ENCODE results near the gene DENND1A.

The DENND1A gene

DNA sequence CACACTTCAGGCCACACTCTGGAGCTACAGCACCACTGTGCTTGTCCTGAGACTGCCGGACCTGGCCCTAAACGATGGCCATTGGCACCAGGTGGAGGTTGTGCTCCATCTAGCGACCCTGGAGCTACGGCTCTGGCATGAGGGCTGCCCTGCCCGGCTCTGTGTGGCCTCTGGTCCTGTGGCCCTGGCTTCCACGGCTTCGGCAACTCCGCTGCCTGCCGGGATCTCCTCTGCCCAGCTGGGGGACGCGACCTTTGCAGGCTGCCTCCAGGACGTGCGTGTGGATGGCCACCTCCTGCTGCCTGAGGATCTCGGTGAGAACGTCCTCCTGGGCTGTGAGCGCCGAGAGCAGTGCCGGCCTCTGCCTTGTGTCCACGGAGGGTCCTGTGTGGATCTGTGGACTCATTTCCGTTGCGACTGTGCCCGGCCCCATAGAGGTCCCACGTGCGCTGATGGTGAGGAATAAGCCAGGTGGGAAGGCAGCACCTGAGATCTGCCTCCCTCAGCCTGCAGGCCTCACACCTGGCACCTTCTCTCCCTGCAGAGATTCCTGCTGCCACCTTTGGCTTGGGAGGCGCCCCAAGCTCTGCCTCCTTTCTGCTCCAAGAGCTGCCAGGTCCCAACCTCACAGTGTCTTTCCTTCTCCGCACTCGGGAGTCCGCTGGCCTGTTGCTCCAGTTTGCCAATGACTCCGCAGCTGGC lies 559.2 kb downstream of the DENND1A start:
- H3K9me3 ChIP-seq (ENCODE audit: control insufficient read depth in 2 of 2, low read length in 2 of 2): no peaks in the 10 kb centered on the region
- H3K27ac ChIP-seq (ENCODE audit: low read length): no peak overlapping the region
- H3K27me3 ChIP-seq (ENCODE audit: control insufficient read depth in 1 of 2, insufficient read depth in 2 of 2, low read length in 2 of 2): peaks cover 43 to 48% of the 10 kb centered on the region in 2 donors
- no peak overlapping the region for H3K9ac ChIP-seq (ENCODE audit: low read length in 2 of 2)
- H3K4me3 ChIP-seq (ENCODE audit: low read length in 2 of 2): no peak overlapping the region
- H3K4me1 ChIP-seq (ENCODE audit: control insufficient read depth, insufficient read depth, low read length): peaks cover 7% of the 10 kb centered on the region
- no peaks in the 10 kb centered on the region for H3K36me3 ChIP-seq (ENCODE audit: control insufficient read depth in 2 of 2, insufficient read depth in 2 of 2, low read length in 2 of 2)

DNA sequence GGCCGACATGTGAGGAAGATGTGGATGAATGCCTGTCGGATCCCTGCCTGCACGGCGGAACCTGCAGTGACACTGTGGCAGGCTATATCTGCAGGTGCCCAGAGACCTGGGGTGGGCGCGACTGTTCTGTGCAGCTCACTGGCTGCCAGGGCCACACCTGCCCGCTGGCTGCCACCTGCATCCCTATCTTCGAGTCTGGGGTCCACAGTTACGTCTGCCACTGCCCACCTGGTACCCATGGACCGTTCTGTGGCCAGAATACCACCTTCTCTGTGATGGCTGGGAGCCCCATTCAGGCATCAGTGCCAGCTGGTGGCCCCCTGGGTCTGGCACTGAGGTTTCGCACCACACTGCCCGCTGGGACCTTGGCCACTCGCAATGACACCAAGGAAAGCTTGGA lies 559.8 kb downstream of the DENND1A start:
- Histone ChIP-seq H3K9ac (ENCODE audit: low read length in 2 of 2) (no peak overlapping the region), H3K27ac (ENCODE audit: low read length) (no peak overlapping the region), H3K4me3 (ENCODE audit: low read length in 2 of 2) (no peak overlapping the region), H3K36me3 (ENCODE audit: control insufficient read depth in 2 of 2, insufficient read depth in 2 of 2, low read length in 2 of 2) (no peaks in the 10 kb centered on the region), H3K9me3 (ENCODE audit: control insufficient read depth in 2 of 2, low read length in 2 of 2) (no peaks in the 10 kb centered on the region), H3K27me3 (ENCODE audit: control insufficient read depth in 1 of 2, insufficient read depth in 2 of 2, low read length in 2 of 2) (peaks cover 43 to 48% of the 10 kb centered on the region in 2 donors), H3K4me1 (ENCODE audit: control insufficient read depth, insufficient read depth, low read length) (peaks cover 3% of the 10 kb centered on the region)

DNA sequence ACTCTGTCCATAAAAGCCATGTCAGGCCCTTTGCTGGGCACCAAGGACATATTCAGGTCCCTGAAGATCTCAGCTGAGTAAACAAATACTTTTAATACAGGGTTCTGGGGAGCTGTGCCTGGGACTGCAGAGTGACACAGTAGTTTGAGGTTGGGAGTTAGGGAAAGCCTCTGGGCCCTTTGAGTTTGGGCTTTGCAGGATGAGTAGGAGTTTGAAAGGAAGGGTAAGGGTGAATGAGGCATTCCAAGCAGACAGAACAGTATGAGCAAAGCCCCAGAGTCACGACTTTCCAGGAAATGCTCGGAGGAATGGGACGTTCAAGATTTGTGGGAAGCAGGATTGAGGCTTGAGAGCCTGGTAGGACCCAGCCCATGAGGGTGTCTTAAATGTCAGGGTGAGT lies 560.6 kb downstream of the DENND1A start:
- Histone ChIP-seq H3K36me3 (ENCODE audit: control insufficient read depth in 2 of 2, insufficient read depth in 2 of 2, low read length in 2 of 2) (no peaks in the 10 kb centered on the region), H3K4me1 (ENCODE audit: control insufficient read depth, insufficient read depth, low read length) (peaks cover 3% of the 10 kb centered on the region), H3K9me3 (ENCODE audit: control insufficient read depth in 2 of 2, low read length in 2 of 2) (no peaks in the 10 kb centered on the region), H3K9ac (ENCODE audit: low read length in 2 of 2) (no peak overlapping the region), H3K4me3 (ENCODE audit: low read length in 2 of 2) (no peak overlapping the region), H3K27me3 (ENCODE audit: control insufficient read depth in 1 of 2, insufficient read depth in 2 of 2, low read length in 2 of 2) (peaks cover 38 to 43% of the 10 kb centered on the region in 2 donors), H3K27ac (ENCODE audit: low read length) (no peak overlapping the region)

DNA sequence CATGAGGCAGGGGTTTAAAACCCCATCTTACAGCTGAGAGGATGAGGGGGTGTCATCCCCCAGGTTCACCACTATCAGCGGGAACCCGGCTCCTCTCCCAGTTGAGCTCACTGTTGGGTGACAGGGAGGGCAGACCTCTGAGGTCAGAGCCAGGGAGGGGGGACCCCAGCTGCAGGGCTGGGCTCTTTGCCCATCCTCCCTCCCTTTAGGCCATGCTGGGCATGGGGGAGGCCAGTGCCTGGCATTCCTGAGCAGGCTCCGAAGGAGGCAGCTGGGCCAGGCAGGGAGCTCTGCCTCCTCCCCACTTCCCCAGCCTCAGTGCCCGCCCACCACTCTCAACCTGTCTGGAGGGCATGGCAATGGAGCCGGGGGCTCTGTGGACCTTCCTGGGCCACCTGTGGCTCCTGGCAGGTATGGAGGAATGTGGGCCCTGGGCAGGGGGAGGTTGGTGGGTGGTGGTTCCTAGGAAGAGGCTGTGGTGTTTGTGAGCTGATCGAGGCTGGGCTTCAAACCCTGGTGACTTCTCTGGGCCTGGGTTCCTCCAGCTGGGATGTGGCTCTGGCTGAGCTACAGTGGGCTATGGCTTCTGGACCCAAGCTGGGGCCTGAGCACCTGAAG lies 561.3 kb downstream of the DENND1A start:
- Histone ChIP-seq H3K27ac (ENCODE audit: low read length) (no peak overlapping the region), H3K9ac (ENCODE audit: low read length in 2 of 2) (no peak overlapping the region), H3K9me3 (ENCODE audit: control insufficient read depth in 2 of 2, low read length in 2 of 2) (no peaks in the 10 kb centered on the region), H3K4me3 (ENCODE audit: low read length in 2 of 2) (no peak overlapping the region), H3K27me3 (ENCODE audit: control insufficient read depth in 1 of 2, insufficient read depth in 2 of 2, low read length in 2 of 2) (peaks cover 34 to 36% of the 10 kb centered on the region in 2 donors), H3K36me3 (ENCODE audit: control insufficient read depth in 2 of 2, insufficient read depth in 2 of 2, low read length in 2 of 2) (no peaks in the 10 kb centered on the region), H3K4me1 (ENCODE audit: control insufficient read depth, insufficient read depth, low read length) (peaks cover 1% of the 10 kb centered on the region)

DNA sequence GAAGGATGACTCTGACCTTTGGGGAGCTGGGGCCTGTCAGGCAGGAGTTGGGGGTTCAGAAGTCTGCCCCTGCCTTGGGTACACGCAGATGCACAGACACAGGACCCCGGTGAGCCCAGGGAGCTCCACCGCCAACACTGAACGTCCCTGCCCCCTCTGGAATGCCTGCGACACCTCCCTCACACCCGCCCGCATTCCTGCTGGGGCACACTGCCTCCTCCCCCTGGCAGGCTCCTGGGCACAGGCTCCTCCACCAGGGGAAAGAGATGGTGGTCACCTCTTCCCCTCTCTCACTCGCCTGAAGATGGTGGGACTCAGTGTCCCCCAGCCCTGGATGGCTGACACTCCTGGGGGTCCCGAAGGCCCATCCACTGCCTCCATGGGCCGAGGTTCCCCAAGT lies 561.9 kb downstream of the DENND1A start:
- Histone ChIP-seq H3K4me3 (ENCODE audit: low read length in 2 of 2) (no peak overlapping the region), H3K36me3 (ENCODE audit: control insufficient read depth in 2 of 2, insufficient read depth in 2 of 2, low read length in 2 of 2) (no peaks in the 10 kb centered on the region), H3K27ac (ENCODE audit: low read length) (no peak overlapping the region), H3K9me3 (ENCODE audit: control insufficient read depth in 2 of 2, low read length in 2 of 2) (no peaks in the 10 kb centered on the region), H3K9ac (ENCODE audit: low read length in 2 of 2) (no peak overlapping the region), H3K4me1 (ENCODE audit: control insufficient read depth, insufficient read depth, low read length) (no peaks in the 10 kb centered on the region), H3K27me3 (ENCODE audit: control insufficient read depth in 1 of 2, insufficient read depth in 2 of 2, low read length in 2 of 2) (peaks cover 30 to 34% of the 10 kb centered on the region in 2 donors)

DNA sequence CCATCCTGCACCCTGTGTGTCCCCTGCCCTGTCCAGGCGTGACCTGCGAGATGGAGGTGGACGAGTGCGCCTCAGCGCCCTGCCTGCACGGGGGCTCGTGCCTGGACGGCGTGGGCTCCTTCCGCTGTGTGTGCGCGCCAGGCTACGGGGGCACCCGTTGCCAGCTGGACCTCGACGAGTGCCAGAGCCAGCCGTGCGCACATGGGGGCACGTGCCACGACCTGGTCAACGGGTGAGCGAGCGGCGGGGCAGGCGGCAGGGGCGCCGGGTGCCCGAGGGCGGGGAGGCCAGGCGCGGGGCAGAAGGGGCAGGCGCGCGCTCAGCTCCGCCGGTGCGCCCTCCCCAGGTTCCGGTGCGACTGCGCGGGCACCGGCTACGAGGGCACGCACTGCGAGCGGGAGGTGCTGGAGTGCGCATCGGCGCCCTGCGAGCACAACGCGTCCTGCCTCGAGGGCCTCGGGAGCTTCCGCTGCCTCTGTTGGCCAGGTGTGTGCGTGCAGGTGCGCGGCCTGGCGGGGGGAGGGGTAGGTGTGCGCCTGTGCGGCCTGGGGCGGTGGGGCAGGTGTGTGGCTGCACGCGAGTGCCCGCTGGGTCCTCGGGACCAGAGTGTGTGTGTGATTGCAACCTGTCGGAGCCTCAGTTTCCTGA lies 563.9 kb downstream of the DENND1A start:
- Histone ChIP-seq H3K27me3 (ENCODE audit: control insufficient read depth in 1 of 2, insufficient read depth in 2 of 2, low read length in 2 of 2) (peaks cover 12 to 19% of the 10 kb centered on the region in 2 donors), H3K9me3 (ENCODE audit: control insufficient read depth in 2 of 2, low read length in 2 of 2) (no peaks in the 10 kb centered on the region), H3K27ac (ENCODE audit: low read length) (no peak overlapping the region), H3K9ac (ENCODE audit: low read length in 2 of 2) (no peak overlapping the region), H3K36me3 (ENCODE audit: control insufficient read depth in 2 of 2, insufficient read depth in 2 of 2, low read length in 2 of 2) (no peaks in the 10 kb centered on the region), H3K4me3 (ENCODE audit: low read length in 2 of 2) (no peak overlapping the region), H3K4me1 (ENCODE audit: control insufficient read depth, insufficient read depth, low read length) (no peaks in the 10 kb centered on the region)

DNA sequence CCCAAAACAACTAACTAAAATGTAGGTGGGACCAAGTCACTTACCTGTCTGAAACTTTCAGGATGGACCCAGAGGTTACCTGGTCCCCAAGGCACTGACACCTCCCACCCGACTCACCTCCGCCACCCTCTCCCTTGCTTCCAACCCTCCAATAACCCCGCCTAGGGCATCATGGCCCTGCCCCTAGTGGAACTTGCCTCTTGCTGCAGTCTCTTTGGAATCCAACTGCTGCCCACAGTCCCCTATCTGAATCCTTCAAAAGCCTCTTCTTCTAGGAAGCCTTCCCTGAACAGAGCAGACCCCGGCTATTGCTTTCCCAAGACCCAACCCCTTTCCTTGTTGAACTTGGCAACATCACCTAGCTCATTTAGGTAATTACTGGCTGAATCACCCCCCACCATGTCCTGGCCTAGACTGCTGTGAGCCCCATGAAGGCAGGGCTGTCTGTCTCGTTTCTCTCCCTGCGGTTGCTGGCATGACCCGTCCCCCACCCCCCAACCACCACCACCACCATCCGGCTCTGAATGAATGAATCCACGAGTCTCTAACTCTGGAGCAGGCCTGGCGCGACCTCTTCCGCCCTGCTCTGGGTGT lies 564.5 kb downstream of the DENND1A start:
- H3K4me3 ChIP-seq (ENCODE audit: low read length in 2 of 2): no peak overlapping the region
- no peaks in the 10 kb centered on the region for H3K4me1 ChIP-seq (ENCODE audit: control insufficient read depth, insufficient read depth, low read length)
- no peaks in the 10 kb centered on the region for H3K9me3 ChIP-seq (ENCODE audit: control insufficient read depth in 2 of 2, low read length in 2 of 2)
- H3K36me3 ChIP-seq (ENCODE audit: control insufficient read depth in 2 of 2, insufficient read depth in 2 of 2, low read length in 2 of 2): no peaks in the 10 kb centered on the region
- H3K27me3 ChIP-seq (ENCODE audit: control insufficient read depth in 1 of 2, insufficient read depth in 2 of 2, low read length in 2 of 2): peaks cover 6 to 16% of the 10 kb centered on the region in 2 donors
- H3K9ac ChIP-seq (ENCODE audit: low read length in 2 of 2): no peak overlapping the region
- H3K27ac ChIP-seq (ENCODE audit: low read length): no peak overlapping the region

DNA sequence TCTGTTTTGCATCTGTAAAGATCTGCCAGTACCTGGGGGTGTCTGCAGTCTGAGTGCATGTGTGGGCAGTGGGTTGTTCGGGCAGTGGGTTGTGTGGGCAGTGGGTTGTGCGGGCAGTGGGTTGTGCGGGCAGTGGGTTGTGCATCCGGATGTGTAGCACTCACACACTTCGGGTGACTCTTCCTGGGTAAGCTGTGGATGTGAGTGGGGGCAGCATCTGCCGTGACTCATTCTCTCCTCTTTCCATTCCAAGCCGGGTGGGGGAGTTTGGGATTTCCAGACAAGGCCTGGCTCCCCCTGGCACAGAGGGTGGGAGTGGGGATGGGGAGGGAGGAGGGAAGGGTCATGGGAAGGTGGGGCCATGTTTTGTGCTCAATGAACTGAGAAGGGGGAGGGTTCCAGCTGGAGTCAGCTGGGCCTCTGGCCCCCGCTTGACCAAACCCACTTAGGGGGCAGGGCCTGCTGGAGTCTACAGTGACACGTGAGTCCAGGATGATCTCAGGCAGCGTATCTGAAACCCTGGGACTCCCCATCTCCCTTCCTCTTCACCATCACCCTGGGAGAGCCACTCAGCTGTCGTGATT lies 565.6 kb downstream of the DENND1A start:
- H3K27me3 ChIP-seq (ENCODE audit: control insufficient read depth in 1 of 2, insufficient read depth in 2 of 2, low read length in 2 of 2): peaks cover 4 to 13% of the 10 kb centered on the region in 2 donors
- H3K4me1 ChIP-seq (ENCODE audit: control insufficient read depth, insufficient read depth, low read length): no peaks in the 10 kb centered on the region
- no peaks in the 10 kb centered on the region for H3K36me3 ChIP-seq (ENCODE audit: control insufficient read depth in 2 of 2, insufficient read depth in 2 of 2, low read length in 2 of 2)
- no peak overlapping the region for H3K9ac ChIP-seq (ENCODE audit: low read length in 2 of 2)
- H3K27ac ChIP-seq (ENCODE audit: low read length): no peak overlapping the region
- H3K9me3 ChIP-seq (ENCODE audit: control insufficient read depth in 2 of 2, low read length in 2 of 2): no peaks in the 10 kb centered on the region
- H3K4me3 ChIP-seq (ENCODE audit: low read length in 2 of 2): no peak overlapping the region

DNA sequence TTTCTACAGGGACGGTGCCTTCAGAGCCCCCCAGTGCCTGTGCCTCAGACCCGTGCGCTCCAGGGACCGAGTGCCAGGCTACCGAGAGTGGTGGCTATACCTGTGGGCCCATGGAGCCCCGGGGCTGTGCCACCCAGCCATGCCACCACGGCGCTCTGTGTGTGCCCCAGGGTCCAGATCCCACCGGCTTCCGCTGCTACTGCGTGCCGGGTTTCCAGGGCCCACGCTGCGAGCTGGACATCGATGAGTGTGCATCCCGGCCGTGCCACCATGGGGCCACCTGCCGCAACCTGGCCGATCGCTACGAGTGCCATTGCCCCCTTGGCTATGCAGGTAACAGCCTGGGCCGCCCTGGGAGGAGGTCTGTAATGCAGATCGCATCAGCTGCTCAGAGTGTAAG lies 567.1 kb downstream of the DENND1A start:
- Histone ChIP-seq H3K27me3 (ENCODE audit: control insufficient read depth in 1 of 2, insufficient read depth in 2 of 2, low read length in 2 of 2) (no peaks in the 10 kb centered on the region), H3K4me1 (ENCODE audit: control insufficient read depth, insufficient read depth, low read length) (no peaks in the 10 kb centered on the region), H3K36me3 (ENCODE audit: control insufficient read depth in 2 of 2, insufficient read depth in 2 of 2, low read length in 2 of 2) (no peaks in the 10 kb centered on the region), H3K9ac (ENCODE audit: low read length in 2 of 2) (no peak overlapping the region), H3K4me3 (ENCODE audit: low read length in 2 of 2) (no peak overlapping the region), H3K9me3 (ENCODE audit: control insufficient read depth in 2 of 2, low read length in 2 of 2) (no peaks in the 10 kb centered on the region), H3K27ac (ENCODE audit: low read length) (no peak overlapping the region)

DNA sequence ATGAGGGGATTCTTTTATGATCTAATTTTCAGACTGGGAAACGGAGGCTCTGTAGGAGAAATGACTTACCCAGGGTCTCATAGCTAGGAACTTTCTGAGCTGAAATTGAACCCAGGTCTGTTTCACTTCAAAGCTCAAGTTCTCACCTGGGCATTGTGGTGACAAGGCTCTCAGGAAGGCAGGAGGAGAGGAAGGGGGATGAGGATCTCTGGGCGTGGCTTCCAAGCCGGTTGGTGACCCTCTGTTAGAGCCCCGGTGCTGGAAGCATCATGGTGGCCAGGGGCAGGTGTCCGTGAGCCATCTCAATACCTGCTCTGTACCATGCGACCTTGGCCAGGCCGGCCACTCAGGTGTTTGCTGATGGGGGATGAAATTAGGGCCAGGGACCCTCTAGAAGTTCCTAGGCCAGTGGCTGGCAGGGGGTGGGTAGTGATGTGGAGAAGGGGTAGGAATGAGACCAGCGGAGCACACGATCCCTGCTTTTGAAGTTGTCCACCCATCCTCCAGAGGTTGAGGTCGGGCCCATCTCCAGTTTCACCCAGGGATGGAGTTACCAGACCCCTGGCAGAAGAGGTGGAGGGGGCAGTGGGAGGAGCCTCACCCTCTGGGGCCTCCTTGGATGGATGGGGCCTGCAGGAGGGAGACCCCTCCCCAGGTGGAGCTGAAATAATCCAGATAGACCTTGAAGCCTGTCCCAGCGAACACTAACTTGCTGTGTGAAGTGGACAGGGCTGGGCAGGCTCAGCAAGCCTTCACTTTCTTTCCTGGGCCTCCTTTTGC lies 568.0 kb downstream of the DENND1A start:
- H3K27me3 ChIP-seq (ENCODE audit: control insufficient read depth in 1 of 2, insufficient read depth in 2 of 2, low read length in 2 of 2): no peaks in the 10 kb centered on the region
- H3K27ac ChIP-seq (ENCODE audit: low read length): no peak overlapping the region
- H3K9ac ChIP-seq (ENCODE audit: low read length in 2 of 2): no peak overlapping the region
- H3K4me3 ChIP-seq (ENCODE audit: low read length in 2 of 2): no peak overlapping the region
- H3K9me3 ChIP-seq (ENCODE audit: control insufficient read depth in 2 of 2, low read length in 2 of 2): no peaks in the 10 kb centered on the region
- H3K4me1 ChIP-seq (ENCODE audit: control insufficient read depth, insufficient read depth, low read length): no peaks in the 10 kb centered on the region
- no peaks in the 10 kb centered on the region for H3K36me3 ChIP-seq (ENCODE audit: control insufficient read depth in 2 of 2, insufficient read depth in 2 of 2, low read length in 2 of 2)
